ENCODE results near the gene INVS. TPM values are rescaled to one million over a fixed set of nuclear protein-coding genes. Genes with fewer than 3 reads are reported as not detected.
"Not testable (repeated sequence)": the region's sequence is repeated elsewhere in the genome, so short reads cannot be mapped to it uniquely, and the experiment has no call there.

Gene INVS
- total RNA-seq, 1 experiment from 2014 or later = 21.1 TPM

GRCh38 chr9:100066539-100066938 lies 32.5 kb upstream of the INVS start:
- Histone ChIP-seq H3K9ac (ENCODE audit: low read length) (no peak overlapping the region), H3K9me3 (ENCODE audit: control insufficient read depth in 1 of 2, insufficient read depth in 1 of 2, low read depth in 1 of 2, low read length in 2 of 2) (no peaks in the 10 kb centered on the region), H3K4me3 (replicated peaks in 1 of 2; ENCODE audit: low read depth in 1 of 2, low read length in 2 of 2) (no peak overlapping the region), H2AFZ (ENCODE audit: low read depth, low read length, poor library complexity, severe bottlenecking) (no peak overlapping the region), H3K27me3 (ENCODE audit: insufficient read depth, low read length) (no peaks in the 10 kb centered on the region), H3K9me2 (ENCODE audit: insufficient read depth) (no peaks in the 10 kb centered on the region), H3K4me1 (ENCODE audit: control insufficient read depth in 1 of 2, insufficient read depth in 2 of 2, low read length in 2 of 2) (peaks cover 0 to 3% of the 10 kb centered on the region in 2 experiments; a peak in 1 of 4 replicates), H3K36me3 (ENCODE audit: control insufficient read depth in 1 of 2, insufficient read depth in 2 of 2, low read length in 2 of 2) (no peaks in the 10 kb centered on the region), H3K4me2 (ENCODE audit: low read length) (no peak overlapping the region), H3K27ac (ENCODE audit: low read depth, low read length) (no peak overlapping the region), H4K20me1 (ENCODE audit: insufficient read depth) (peaks cover 4% of the 10 kb centered on the region; the same call in 1 of the 2 replicates), H3K79me2 (ENCODE audit: insufficient read depth, low read length) (peaks cover 21% of the 10 kb centered on the region)
- intact Hi-C loops (cut with micrococcal nuclease) = no loop called here
- ChIA-PET CTCF (no interaction called here), POLR2A (no interaction called here), RAD21 (ENCODE audit: low non-redundant PET in 1 of 2, low total read pairs in 2 of 2, uncharacterized antibody in 2 of 2, unreplicated experiment in 2 of 2) (no interaction called here)
- DNase-seq (ENCODE audit: low read depth, low spot score) = no peak
- ATAC-seq = no peak
- BruUV-seq (replicated peaks) = no TSS peak
- no peak for TF ChIP-seq MAX (IDR thresholded peaks at IDR 0.05)
- no peak for TF ChIP-seq ATF3 (IDR thresholded peaks at IDR 0.05)
- TF ChIP-seq POLR2AphosphoS5 (IDR thresholded peaks at IDR 0.05; ENCODE audit: low read depth, low read length) = no peak
- TF ChIP-seq JUND (IDR thresholded peaks at IDR 0.05) = no peak
- no peak for TF ChIP-seq SRF (IDR thresholded peaks at IDR 0.05; ENCODE audit: low read depth)
- no peak for TF ChIP-seq ZBTB33 (IDR thresholded peaks at IDR 0.05; ENCODE audit: extremely low read depth, insufficient replicate concordance, low read length)

- DNase-seq (ENCODE audit: low read depth, low spot score); H3K9me3 ChIP-seq (ENCODE audit: control insufficient read depth in 1 of 2, insufficient read depth in 1 of 2, low read depth in 1 of 2, low read length in 2 of 2); BruUV-seq (replicated peaks); RAD21 ChIA-PET (ENCODE audit: low non-redundant PET in 1 of 2, low total read pairs in 2 of 2, uncharacterized antibody in 2 of 2, unreplicated experiment in 2 of 2); ATAC-seq; POLR2A ChIA-PET; H3K36me3 ChIP-seq (ENCODE audit: control insufficient read depth in 1 of 2, insufficient read depth in 2 of 2, low read length in 2 of 2); H3K4me2 ChIP-seq (ENCODE audit: low read length); H3K9ac ChIP-seq (ENCODE audit: low read length); H3K27me3 ChIP-seq (ENCODE audit: insufficient read depth, low read length); CTCF ChIA-PET; H3K9me2 ChIP-seq (ENCODE audit: insufficient read depth); H3K27ac ChIP-seq (ENCODE audit: low read depth, low read length); H3K4me1 ChIP-seq (ENCODE audit: control insufficient read depth in 1 of 2, insufficient read depth in 2 of 2, low read length in 2 of 2); intact Hi-C loops (cut with micrococcal nuclease); H3K4me3 ChIP-seq (replicated peaks in 1 of 2; ENCODE audit: low read depth in 1 of 2, low read length in 2 of 2); H2AFZ ChIP-seq (ENCODE audit: low read depth, low read length, poor library complexity, severe bottlenecking); H4K20me1 ChIP-seq (ENCODE audit: insufficient read depth): not testable (repeated sequence)
- peaks cover 16% of the 10 kb centered on the region for H3K79me2 ChIP-seq (ENCODE audit: insufficient read depth, low read length)
Measured at GRCh38 chr9:100067990-100068389, 31.1 kb upstream of the INVS start.

GRCh38 chr9:100069068-100069467 lies 30.0 kb upstream of the INVS start:
- H2AFZ ChIP-seq (ENCODE audit: low read depth, low read length, poor library complexity, severe bottlenecking); DNase-seq (ENCODE audit: low read depth, low spot score); H3K4me3 ChIP-seq (replicated peaks in 1 of 2; ENCODE audit: low read depth in 1 of 2, low read length in 2 of 2); RAD21 ChIA-PET (ENCODE audit: low non-redundant PET in 1 of 2, low total read pairs in 2 of 2, uncharacterized antibody in 2 of 2, unreplicated experiment in 2 of 2); H3K36me3 ChIP-seq (ENCODE audit: control insufficient read depth in 1 of 2, insufficient read depth in 2 of 2, low read length in 2 of 2); POLR2A ChIA-PET; H4K20me1 ChIP-seq (ENCODE audit: insufficient read depth); ATAC-seq; H3K4me2 ChIP-seq (ENCODE audit: low read length); BruUV-seq (replicated peaks); H3K27ac ChIP-seq (ENCODE audit: low read depth, low read length); H3K9ac ChIP-seq (ENCODE audit: low read length); intact Hi-C loops (cut with micrococcal nuclease); H3K9me2 ChIP-seq (ENCODE audit: insufficient read depth); CTCF ChIA-PET; H3K4me1 ChIP-seq (ENCODE audit: control insufficient read depth in 1 of 2, insufficient read depth in 2 of 2, low read length in 2 of 2); H3K27me3 ChIP-seq (ENCODE audit: insufficient read depth, low read length); H3K9me3 ChIP-seq (ENCODE audit: control insufficient read depth in 1 of 2, insufficient read depth in 1 of 2, low read depth in 1 of 2, low read length in 2 of 2): not testable (repeated sequence)
- H3K79me2 ChIP-seq (ENCODE audit: insufficient read depth, low read length) = peaks cover 23% of the 10 kb centered on the region

Data from HCT116 (cell line).